IMR-90 (cell line): ENCODE data around the gene CAMTA2. TPM values are rescaled to one million over a fixed set of nuclear protein-coding genes. Genes with fewer than 3 reads are reported as not detected.

Experiments used
- ATAC-seq: fragments of 200-7000 bp; cut with Tn5 transposase; 2 replicates; pipeline ENCODE4 v1.9.1; 2020; ENCODE audit warnings: low read depth, mild to moderate bottlenecking, moderate library complexity
- BruUV-seq: library from RNA; stranded (reverse); fragments of 400-500 nt; replicated peaks from 2 replicates; lab custom pipeline; 2021; lab: Mats Ljungman, UMichigan
- CTCF ChIA-PET: fragments of 300-600 bp; formaldehyde crosslinking; extraction: SDS; loops from one replicate; lab custom pipeline; 2021; ENCODE audit warnings: antibody characterized with exemption; lab: Yijun Ruan, JAX
- POLR2A ChIA-PET: fragments of 300-600 bp; sonication (Branson Sonifier 250); formaldehyde crosslinking; loops from one replicate; lab custom pipeline; 2022; ENCODE audit warnings: antibody characterized with exemption; ENCODE audit not compliant: unreplicated experiment; lab: Charles Lee
- DNase-seq: peaks from one replicate; pipeline ENCODE4 v3.0.0; 2013
- H2AFZ ChIP-seq: replicated peaks from 2 replicates; pipeline ENCODE3; 2013; ENCODE audit warnings: low read length, mild to moderate bottlenecking; ENCODE audit not compliant: poor library complexity
- H2AK5ac ChIP-seq: 2 replicates; pipeline ENCODE4 v1.6.1; 2013; ENCODE audit warnings: low read depth, low read length, inconsistent platforms
- H2AK9ac ChIP-seq: replicated peaks from 2 replicates; pipeline ENCODE3; 2013; ENCODE audit warnings: mild to moderate bottlenecking, low read depth, low read length, moderate library complexity; ENCODE audit not compliant: poor library complexity
- H2BK120ac ChIP-seq: 2 replicates; pipeline ENCODE4 v1.6.1; 2013; ENCODE audit warnings: low read depth, low read length, inconsistent platforms
- H2BK15ac ChIP-seq: 3 replicates; pipeline ENCODE4 v1.6.1; 2013; ENCODE audit warnings: low read depth, low read length, inconsistent platforms
- H2BK20ac ChIP-seq: 2 replicates; pipeline ENCODE4 v1.6.1; 2013; ENCODE audit warnings: low read depth, mild to moderate bottlenecking, inconsistent platforms, low read length, moderate library complexity
- H2BK5ac ChIP-seq: 2 replicates; pipeline ENCODE4 v1.6.1; 2013; ENCODE audit warnings: mild to moderate bottlenecking, low read depth, low read length, inconsistent platforms; ENCODE audit not compliant: poor library complexity, severe bottlenecking
- H3K14ac ChIP-seq: replicated peaks from 2 replicates; pipeline ENCODE4 v1.6.1; 2013; ENCODE audit warnings: low read depth, low read length, inconsistent platforms
- H3K18ac ChIP-seq: 2 replicates; pipeline ENCODE4 v1.6.1; 2013; ENCODE audit warnings: low read depth, low read length, control low read depth
- H3K23ac ChIP-seq: 2 replicates; pipeline ENCODE4 v1.6.1; 2013; ENCODE audit warnings: low read depth, low read length, inconsistent platforms
- H3K27ac ChIP-seq: 2 replicates; pipeline ENCODE4 v1.5.1; 2013; ENCODE audit warnings: mild to moderate bottlenecking, control low read depth, low read length; ENCODE audit not compliant: insufficient read depth
- H3K27me3 ChIP-seq: 2 replicates; pipeline ENCODE4 v1.6.1; 2013; ENCODE audit warnings: low read length; ENCODE audit not compliant: control insufficient read depth, insufficient read depth
- H3K36me3 ChIP-seq: 2 replicates; pipeline ENCODE4 v1.6.1; 2013; ENCODE audit warnings: low read length, mixed read lengths; ENCODE audit not compliant: control insufficient read depth, insufficient read depth
- H3K4ac ChIP-seq: 2 replicates; pipeline ENCODE4 v1.6.1; 2013; ENCODE audit warnings: low read depth, low read length, inconsistent platforms
- H3K4me1 ChIP-seq: 2 replicates; pipeline ENCODE4 v1.6.1; 2013; ENCODE audit warnings: low read length, mixed read lengths; ENCODE audit not compliant: control insufficient read depth, insufficient read depth
- H3K4me2 ChIP-seq: 2 replicates; pipeline ENCODE4 v1.6.1; 2013; ENCODE audit warnings: low read depth, mild to moderate bottlenecking, control low read depth, low read length, moderate library complexity
- H3K4me3 ChIP-seq: 2 replicates; pipeline ENCODE4 v1.5.1; 2013; ENCODE audit warnings: low read depth, mild to moderate bottlenecking, control low read depth, low read length, moderate library complexity; ENCODE audit not compliant: insufficient read depth
- H3K56ac ChIP-seq: 2 replicates; pipeline ENCODE4 v1.6.1; 2013; ENCODE audit warnings: low read length, inconsistent platforms; ENCODE audit not compliant: insufficient read depth; ENCODE audit errors: extremely low read depth
- H3K79me1 ChIP-seq, 2 experiments: 2 replicates each; pipeline ENCODE4 v1.6.1; 2013; ENCODE audit warnings: low read length in 2 of 2, inconsistent platforms in 1 of 2, low read depth in 1 of 2
- H3K9ac ChIP-seq: 2 replicates; pipeline ENCODE4 v1.6.1; 2013; ENCODE audit warnings: low read depth, low read length, control low read depth
- H3K9me1 ChIP-seq: 2 replicates; pipeline ENCODE4 v1.6.1; 2013; ENCODE audit warnings: low read length, inconsistent platforms; ENCODE audit not compliant: insufficient read depth
- H3K9me3 ChIP-seq: 2 replicates; pipeline ENCODE4 v1.6.1; 2013; ENCODE audit warnings: low read length; ENCODE audit not compliant: control insufficient read depth, insufficient read depth
- H4K20me1 ChIP-seq: 2 replicates; pipeline ENCODE4 v1.6.1; 2013; ENCODE audit warnings: low read length, inconsistent platforms; ENCODE audit not compliant: insufficient read depth
- H4K5ac ChIP-seq: 2 replicates; pipeline ENCODE4 v1.6.1; 2013; ENCODE audit warnings: mild to moderate bottlenecking, low read depth, low read length, control low read depth
- H4K8ac ChIP-seq, 2 experiments: 2 replicates each; pipeline ENCODE4 v1.6.1; 2013; ENCODE audit warnings: low read depth in 2 of 2, low read length in 2 of 2, control low read depth in 1 of 2, inconsistent platforms in 1 of 2
- H4K91ac ChIP-seq: 2 replicates; pipeline ENCODE4 v1.6.1; 2013; ENCODE audit warnings: low read depth, low read length, inconsistent platforms; ENCODE audit not compliant: insufficient read depth
- BHLHE40 ChIP-seq: fragments of 150-350 bp; IDR thresholded peaks from 2 replicates; pipeline ENCODE4 v1.6.1; 2016; ENCODE audit warnings: mild to moderate bottlenecking, low read depth, low read length
- CEBPB ChIP-seq: IDR thresholded peaks from 2 replicates; pipeline ENCODE4 v1.6.1; 2012; ENCODE audit warnings: low read depth, low read length, improper control_type of control experiment
- CHD1 ChIP-seq: IDR thresholded peaks from 2 replicates; pipeline ENCODE4 v1.6.1; 2012; ENCODE audit warnings: low read depth, low read length, improper control_type of control experiment
- ELK1 ChIP-seq: fragments of 150-350 bp; IDR thresholded peaks from 2 replicates; pipeline ENCODE4 v1.6.1; 2016; ENCODE audit warnings: low read depth, mild to moderate bottlenecking, low read length, moderate library complexity, borderline replicate concordance
- FOS ChIP-seq: fragments of 150-350 bp; IDR thresholded peaks from 2 replicates; pipeline ENCODE4 v1.6.1; 2016; ENCODE audit warnings: low read depth, low read length
- MAFK ChIP-seq: IDR thresholded peaks from 2 replicates; pipeline ENCODE4 v1.6.1; 2012; ENCODE audit warnings: low read depth, low read length, improper control_type of control experiment
- MAZ ChIP-seq: IDR thresholded peaks from 2 replicates; pipeline ENCODE4 v1.6.1; 2012; ENCODE audit warnings: low read depth, mild to moderate bottlenecking, low read length, improper control_type of control experiment, moderate library complexity, borderline replicate concordance
- MXI1 ChIP-seq: IDR thresholded peaks from 2 replicates; pipeline ENCODE4 v1.6.1; 2012; ENCODE audit warnings: low read depth, mild to moderate bottlenecking, low read length, moderate library complexity, borderline replicate concordance
- NFE2L2 ChIP-seq: fragments of 150-350 bp; IDR thresholded peaks from 2 replicates; pipeline ENCODE4 v1.6.1; 2016; ENCODE audit warnings: low read depth, mild to moderate bottlenecking, low read length
- POLR2A ChIP-seq: IDR thresholded peaks from 2 replicates; pipeline ENCODE4 v1.6.1; 2012; ENCODE audit warnings: mild to moderate bottlenecking, low read depth, low read length
- RAD21 ChIP-seq: IDR thresholded peaks from 2 replicates; pipeline ENCODE4 v1.6.1; 2012; ENCODE audit warnings: low read length, improper control_type of control experiment
- RCOR1 ChIP-seq: IDR thresholded peaks from 2 replicates; pipeline ENCODE4 v1.6.1; 2012; ENCODE audit warnings: mild to moderate bottlenecking, low read length, improper control_type of control experiment; ENCODE audit not compliant: insufficient replicate concordance
- RFX5 ChIP-seq: IDR thresholded peaks from 2 replicates; pipeline ENCODE4 v1.8.0; 2012; ENCODE audit warnings: low read depth, mild to moderate bottlenecking, low read length, moderate library complexity
- SMC3 ChIP-seq: fragments of 150-350 bp; IDR thresholded peaks from 2 replicates; pipeline ENCODE4 v1.6.1; 2016; ENCODE audit warnings: low read depth, mild to moderate bottlenecking, antibody characterized with exemption, low read length, moderate library complexity
- USF2 ChIP-seq: fragments of 150-350 bp; IDR thresholded peaks from 2 replicates; pipeline ENCODE4 v1.6.1; 2017; ENCODE audit warnings: mild to moderate bottlenecking, antibody characterized with exemption, low read length, low read depth
- WGBS, 2 experiments: methylation state at CpG; one replicate each; pipeline versions ENCODE4 v1.1.5 to v1.1.7; 2013; ENCODE audit warnings: missing lambda C conversion rate in 2 of 2; ENCODE audit not compliant: insufficient read length in 1 of 2; ENCODE audit errors: extremely low coverage in 2 of 2; 5-methylcytosine and 5-hydroxymethylcytosine counted together
- dilution Hi-C: fragments of 300-500 bp; cut with HindIII; formaldehyde crosslinking; loops from one replicate; pipeline ENCODE4 v1.14.3; 2018; ENCODE audit warnings: low sequenced_read_pairs; ENCODE audit not compliant: unreplicated experiment
- in situ Hi-C: fragments of 300-500 bp; cut with MboI; formaldehyde crosslinking; loops from 3 replicates; pipeline ENCODE4 v1.14.3; 2019; ENCODE audit warnings: low sequenced_read_pairs, inconsistent platforms, mixed read lengths
- intact Hi-C: fragments of 100-400 bp; cut with micrococcal nuclease; formaldehyde crosslinking; loops from 2 replicates; pipeline ENCODE4 v1.10.0; 2022
- polyA plus RNA-seq, 3 experiments: library from polyadenylated mRNA; depleted of rRNA; stranded (reverse); fragments of >200 nt; gene quantifications; 2 replicates each; pipeline ENCODE4 v1.2.3, GENCODE V29; 2012; ENCODE audit warnings: low replicate concordance in 1 of 3
- total RNA-seq: library from RNA; depleted of rRNA; stranded (reverse); fragments of >200 nt; gene quantifications from 2 replicates; pipeline ENCODE4 v1.2.3, GENCODE V29; 2012

The CAMTA2 gene
- total and polyA plus RNA-seq, 2 of the 4 experiments (the other 2 are of a cell fraction) = 1.4 to 54.7 TPM

- H2BK5ac ChIP-seq = no peak overlapping the region
- POLR2A ChIA-PET = no interaction called here
Observed at GRCh38 chr17:5033352-5034015, 46.0 kb upstream of the CAMTA2 start.

More at GRCh38 chr17:5033352-5034015, 46.0 kb upstream of the CAMTA2 start:
- Histone ChIP-seq H3K9me3 (no peaks in the 10 kb centered on the region), H3K79me1 (no peaks in the 10 kb centered on the region), H3K4ac (no peak overlapping the region), H3K9me1 (no peaks in the 10 kb centered on the region; the same call in 1 of the 2 replicates), H3K14ac (no peak overlapping the region), H2AFZ (peak overlapping the region; percentile 33), H4K5ac (no peak overlapping the region), H3K27ac (no peak overlapping the region), H2BK120ac (no peak overlapping the region), H3K4me2 (no peak overlapping the region), H2AK9ac (peak overlapping the region; percentile 65), H3K36me3 (no peaks in the 10 kb centered on the region), H3K18ac (no peak overlapping the region), H3K23ac (no peak overlapping the region), H3K4me3 (no peak overlapping the region), H4K20me1 (no peaks in the 10 kb centered on the region), H3K27me3 (peaks cover 8% of the 10 kb centered on the region), H4K8ac (no peak overlapping the region), H2BK15ac (no peak overlapping the region), H2AK5ac (no peak overlapping the region), H3K9ac (no peak overlapping the region), H2BK20ac (no peak overlapping the region), H4K91ac (no peak overlapping the region), H3K56ac (no peak overlapping the region), H3K4me1 (no peaks in the 10 kb centered on the region)
- no TSS peak for BruUV-seq
- dilution Hi-C loops (no loop called here), in situ Hi-C loops (no loop called here), intact Hi-C loops (no loop called here)
- no peak for ATAC-seq
- TF ChIP-seq SMC3 (no peak), FOS (no peak), BHLHE40 (no peak), CEBPB (no peak), POLR2A (no peak), RAD21 (no peak), MAZ (no peak), RFX5 (no peak), MXI1 (no peak), RCOR1 (no peak), USF2 (no peak), MAFK (no peak), NFE2L2 (no peak), CHD1 (no peak), ELK1 (no peak)
- whole genome bisulfite sequencing, 2 experiments = 88% methylated on average over 10 of the region's 13 CpGs; no CpG with 5 or more reads in 1 of the 2 experiments
- DNase-seq = no peak
- CTCF ChIA-PET = no interaction called here
